Germinal center (tissue), 1 donor: ENCODE results near the gene IL12B.
"Not testable (repeated sequence)": the region's sequence is repeated elsewhere in the genome, so short reads cannot be mapped to it uniquely, and the experiment has no call there.

Experiments used
- DNase-seq: peaks from one replicate; pipeline ENCODE4 v3.0.0; 2012; ENCODE audit warnings: mixed read lengths, low spot score

Gene IL12B

GRCh38 chr5:159330131-159330800, at the start of gene IL12B:
Gene IL12B (minus strand): TSS chr5:159330487. CDS start chr5:159326782, 3,705 bp downstream.
- DNase-seq, result no peak

GRCh38 chr5:159377653-159378052, 47.4 kb upstream of the IL12B start:
- DNase-seq, result no peak

- not testable (repeated sequence) for DNase-seq
Observed at GRCh38 chr5:159367866-159368265, 37.6 kb upstream of the IL12B start.

DNA sequence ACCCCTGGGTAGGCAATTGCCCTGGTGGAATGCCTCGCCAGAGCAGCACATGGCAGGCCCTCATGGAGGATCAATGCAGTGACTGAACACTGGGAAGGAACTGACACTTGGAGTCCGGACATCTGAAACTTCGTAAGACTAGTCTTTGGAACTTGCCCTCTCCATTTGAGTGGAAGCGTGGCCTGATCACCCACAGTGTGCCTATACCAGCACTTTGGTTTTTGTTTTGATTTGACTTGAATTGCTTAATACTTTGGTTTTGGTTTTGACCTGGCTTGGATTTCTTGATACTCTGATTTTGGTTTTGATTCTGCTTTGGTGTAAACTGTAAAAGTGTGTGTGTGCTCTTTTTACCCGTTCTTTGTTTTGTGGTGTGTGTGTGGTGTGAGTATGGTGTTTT, 36.5 kb upstream of the IL12B start:
- DNase-seq, result not testable (repeated sequence)

DNA sequence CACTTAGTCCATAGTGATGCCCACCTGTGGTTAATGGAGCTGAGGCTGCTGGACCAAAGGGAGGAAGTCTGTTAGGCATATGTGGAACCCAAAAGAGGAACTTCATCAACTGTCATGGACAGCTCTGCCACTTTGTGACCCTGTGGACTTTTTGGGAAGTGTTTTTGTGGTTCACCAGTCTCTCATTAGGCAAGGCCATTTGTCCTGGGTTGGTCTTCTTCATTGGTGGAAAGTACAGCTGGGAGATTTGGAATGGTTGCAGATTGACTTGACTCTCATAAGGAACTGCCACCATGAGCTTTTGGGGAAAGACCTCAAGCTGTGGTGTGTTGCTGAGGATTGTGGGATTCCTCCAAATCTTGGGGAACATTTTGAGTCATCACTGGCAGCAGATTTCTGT, 31.9 kb upstream of the IL12B start:
- DNase-seq, result no peak

GRCh38 chr5:159359871-159360270, 29.6 kb upstream of the IL12B start:
- not testable (repeated sequence) for DNase-seq

- no peak for DNase-seq
Observed at GRCh38 chr5:159359408-159359807, 29.1 kb upstream of the IL12B start.

- DNase-seq, result no peak
Observed at GRCh38 chr5:159353661-159354252, 23.5 kb upstream of the IL12B start.

- DNase-seq, result not testable (repeated sequence)
Observed at GRCh38 chr5:159350644-159351043, 20.4 kb upstream of the IL12B start.

DNA sequence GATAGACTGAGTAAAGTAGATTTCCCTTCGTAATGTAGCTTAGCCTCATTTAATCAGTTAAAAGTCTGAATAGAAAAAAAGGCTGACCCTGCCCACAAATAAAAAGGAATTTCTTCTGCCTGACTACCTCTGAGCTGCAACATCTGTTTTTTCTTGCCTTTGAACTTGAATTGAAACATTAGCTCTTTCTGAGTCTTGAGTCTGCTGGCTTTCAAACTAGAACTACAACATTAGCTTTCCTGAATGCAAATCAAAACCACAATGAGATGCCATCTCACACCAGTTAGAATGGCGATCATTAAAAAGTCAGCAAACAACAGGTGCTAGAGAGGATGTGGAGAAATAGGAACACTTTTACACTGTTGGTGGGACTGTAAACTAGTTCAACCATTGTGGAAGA, 19.9 kb upstream of the IL12B start:
- not testable (repeated sequence) for DNase-seq

DNA sequence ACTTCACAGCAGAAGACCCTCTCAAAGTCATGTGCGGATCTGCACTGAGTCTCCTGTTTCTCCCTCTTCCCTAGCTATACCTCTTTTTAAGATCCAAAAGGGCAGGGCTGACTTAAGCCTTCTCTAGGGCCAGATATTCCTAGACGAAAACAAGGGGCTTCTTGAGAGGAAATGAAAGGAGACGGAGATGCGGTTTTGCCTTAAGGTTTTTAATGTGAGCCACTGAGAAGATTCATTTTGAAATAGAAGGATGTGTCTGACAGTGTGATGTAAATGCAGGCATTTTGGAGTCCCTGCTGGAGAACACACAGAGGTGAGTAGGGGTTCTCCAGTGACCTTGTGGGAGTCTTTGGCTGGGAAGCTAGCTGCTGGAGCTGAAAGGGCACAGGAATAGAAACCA, 15.6 kb upstream of the IL12B start:
- DNase-seq, result no peak

GRCh38 chr5:159345336-159345735, 15.0 kb upstream of the IL12B start:
- DNase-seq, result no peak

DNA sequence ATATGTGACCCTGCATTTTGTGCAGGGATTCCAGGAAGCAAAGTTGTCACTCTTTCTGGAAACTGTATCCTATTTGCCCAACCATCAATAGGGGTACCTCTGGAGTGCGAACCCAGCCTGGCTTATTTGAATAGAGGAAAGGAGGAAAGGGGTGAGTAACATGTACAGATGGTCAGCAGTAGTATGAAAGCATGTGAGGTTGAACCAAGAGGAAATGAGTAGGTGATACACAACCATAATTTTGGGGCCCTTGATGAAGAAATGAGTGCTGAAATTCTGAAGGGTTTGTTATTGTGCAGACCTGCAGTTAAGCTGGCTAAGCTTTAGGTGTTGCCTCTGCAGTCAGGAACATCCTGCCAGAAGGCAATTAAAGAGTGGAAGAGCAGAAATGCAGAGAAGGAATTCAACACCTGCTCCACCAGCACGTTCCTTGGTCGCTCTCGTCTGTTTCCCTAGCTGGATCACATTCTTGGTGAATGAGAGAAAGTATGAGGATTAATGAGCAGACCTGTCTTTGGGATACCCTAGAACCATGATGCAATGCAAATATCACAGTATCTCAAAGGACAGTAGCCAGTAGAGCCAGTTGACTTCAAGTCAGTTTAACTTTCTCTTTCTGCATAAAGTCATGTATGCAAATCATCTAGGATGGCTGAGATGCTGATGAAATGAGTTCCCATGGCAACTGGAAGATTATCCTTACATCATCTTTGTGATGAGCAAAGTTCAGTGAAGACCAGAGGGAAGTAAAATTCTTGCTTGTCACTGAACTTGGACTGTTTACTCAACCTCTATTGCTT, 13.2 kb upstream of the IL12B start:
- DNase-seq, result peak; percentile 20

DNA sequence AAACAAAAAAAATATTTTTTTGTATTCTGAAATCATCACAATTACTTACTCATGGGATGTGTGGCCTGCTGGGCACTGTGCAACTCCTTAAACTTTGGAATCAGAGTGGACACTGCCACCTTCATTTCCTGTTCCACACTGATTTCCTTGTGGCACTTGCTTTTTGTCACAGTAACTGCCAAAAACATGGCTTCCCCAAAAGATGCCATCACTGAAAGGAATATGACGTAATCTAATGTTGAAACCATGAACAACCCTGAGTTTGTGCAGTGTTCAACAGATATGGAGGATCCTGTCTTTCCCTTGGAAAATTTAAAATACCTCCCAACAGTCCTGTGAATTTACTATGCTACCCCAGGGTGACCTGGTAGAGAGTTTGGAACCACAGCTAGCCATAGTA, 12.6 kb upstream of the IL12B start:
- DNase-seq, result no peak

DNA sequence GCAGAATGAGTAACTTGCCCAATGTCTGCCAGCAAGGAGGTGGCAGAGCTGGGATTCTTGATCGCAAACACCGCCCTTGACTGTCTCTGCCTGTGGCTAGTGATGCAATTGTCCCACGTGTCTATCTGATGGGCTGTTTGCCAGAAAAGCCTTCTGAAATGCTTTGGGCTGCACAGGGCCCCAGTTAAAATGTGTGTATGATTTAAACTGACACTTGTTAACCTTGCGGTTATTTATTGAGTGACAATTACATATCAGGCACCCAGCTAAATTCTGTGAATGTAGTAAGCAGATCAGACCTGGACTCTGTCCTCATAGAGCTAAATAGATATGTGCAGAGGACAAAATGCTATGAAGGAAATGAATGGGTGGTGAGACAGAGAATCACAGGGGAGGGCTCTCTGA, 11.6 kb upstream of the IL12B start:
- no peak for DNase-seq

DNA sequence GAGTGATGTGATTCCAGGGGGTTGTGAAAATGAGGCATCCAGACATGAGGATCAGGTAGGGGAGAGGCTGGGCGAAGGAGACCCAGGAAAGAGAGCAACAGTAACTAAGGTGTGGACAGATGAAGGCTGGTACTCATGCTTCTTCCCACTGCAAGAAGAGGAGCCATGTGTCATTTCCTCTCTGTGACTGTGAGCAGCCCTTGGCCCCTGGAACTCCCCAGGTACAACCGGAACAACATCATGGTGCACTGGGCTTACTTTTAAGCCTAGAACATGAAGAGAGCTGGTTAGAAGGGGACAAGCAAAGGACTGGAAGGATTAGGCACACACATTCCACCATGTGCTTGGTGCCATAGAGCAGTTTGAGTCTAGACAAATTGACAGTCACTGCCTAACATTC, 10.9 kb upstream of the IL12B start:
- DNase-seq, result no peak

DNA sequence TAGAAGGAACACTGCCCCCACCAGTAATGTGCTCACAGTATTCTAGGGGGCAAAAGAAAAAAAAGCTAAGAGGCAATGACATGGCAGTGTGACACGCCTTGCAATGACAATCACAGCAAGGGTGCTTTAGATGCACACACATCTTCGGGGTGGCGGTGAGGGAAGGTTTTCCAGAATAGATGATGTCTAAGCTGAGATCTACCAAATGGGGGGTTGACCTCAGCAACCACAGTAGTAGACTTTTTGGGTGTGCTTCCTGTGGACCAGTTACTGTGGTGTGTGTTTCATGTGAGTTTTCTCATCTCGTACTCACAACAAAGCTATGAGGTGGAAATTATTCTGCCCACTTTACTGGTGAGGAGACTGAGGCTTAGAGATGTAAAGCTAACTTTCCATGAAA, 10.2 kb upstream of the IL12B start:
- no peak for DNase-seq

DNA sequence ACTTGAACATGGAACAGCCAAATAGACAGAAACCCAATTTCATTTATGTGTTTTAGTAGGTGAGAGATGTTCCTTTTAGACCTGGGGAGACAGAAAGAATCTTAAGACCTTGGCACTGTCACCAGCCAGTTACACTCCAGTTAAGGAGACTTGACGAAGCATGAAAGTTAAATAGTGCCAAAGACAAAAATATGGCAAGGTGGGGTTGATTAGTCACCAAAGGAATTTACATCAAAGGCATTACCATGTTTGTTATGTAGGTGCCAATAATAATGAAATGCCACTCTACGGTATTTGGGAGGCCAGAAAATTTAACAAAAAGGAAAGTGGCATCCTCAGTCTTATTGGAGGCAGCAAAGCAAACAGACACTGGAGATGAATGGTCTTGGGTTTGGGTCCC, 9.2 kb upstream of the IL12B start:
- no peak for DNase-seq

GRCh38 chr5:159338118-159338517, 7.8 kb upstream of the IL12B start:
- DNase-seq, result no peak

DNA sequence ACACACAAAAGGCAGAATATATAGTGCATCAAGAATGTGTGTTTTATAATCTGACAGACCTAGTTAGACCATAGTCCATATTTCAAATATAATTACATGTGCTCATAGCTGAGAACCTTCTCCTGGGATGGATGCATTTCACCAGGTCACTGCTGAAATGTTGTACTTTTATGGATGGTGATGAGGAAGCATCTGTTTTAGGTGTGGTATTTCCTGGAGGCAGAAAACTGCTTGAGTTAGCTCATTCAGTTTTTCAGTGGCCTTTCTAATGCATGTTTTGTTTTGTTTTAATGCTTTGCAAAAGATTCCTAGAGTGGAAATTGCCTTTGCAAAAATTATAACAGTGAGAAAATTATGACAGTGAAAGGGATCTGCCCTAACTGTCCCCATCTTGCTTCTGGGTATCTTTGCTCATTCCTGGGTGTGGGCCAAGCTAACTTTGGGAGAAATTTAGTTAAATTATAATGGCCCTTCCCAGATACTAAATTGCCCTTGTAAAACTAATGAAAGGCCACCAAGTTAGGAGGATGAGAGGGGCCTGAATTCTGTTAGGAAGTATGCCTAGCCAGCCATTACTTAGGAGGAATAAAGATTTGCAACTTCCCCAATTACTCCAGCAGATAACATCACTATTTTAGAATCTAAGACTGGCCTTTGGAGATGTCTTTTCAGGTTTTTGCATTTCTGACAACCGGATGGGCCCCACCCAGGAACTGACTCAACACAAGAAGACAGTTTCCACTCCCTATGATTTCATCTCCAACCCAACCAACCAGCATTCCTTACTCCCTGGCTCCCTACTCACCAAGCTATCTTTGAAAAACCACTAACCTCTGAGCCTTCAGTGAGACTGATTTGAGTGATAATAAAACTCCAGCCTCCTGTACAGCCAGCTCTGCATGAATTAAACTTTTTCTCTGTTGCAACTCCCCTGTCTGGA, 7.0 kb upstream of the IL12B start:
- no peak for DNase-seq

GRCh38 chr5:159336586-159336985, 6.3 kb upstream of the IL12B start:
- DNase-seq, result no peak

DNA sequence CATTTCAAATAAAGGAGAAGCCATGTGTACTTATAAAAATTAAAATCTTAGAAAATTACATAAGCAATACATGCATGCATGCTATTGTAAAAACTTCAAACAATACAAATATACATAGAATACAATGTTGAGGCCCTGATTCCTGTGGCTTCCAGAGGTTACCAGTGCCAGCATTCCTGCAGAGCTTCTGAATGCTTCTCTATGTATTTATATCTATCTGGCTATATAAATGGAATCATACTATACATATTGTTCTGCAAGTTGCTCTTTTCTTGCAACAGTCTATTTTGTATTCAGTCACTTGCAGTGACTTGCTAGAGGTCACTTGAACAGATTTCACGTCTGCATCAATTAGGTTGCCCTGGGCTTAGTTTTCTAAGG, 3.2 kb upstream of the IL12B start:
- no peak for DNase-seq
